ENCODE results near the gene PCA3. TPM values are rescaled to one million over a fixed set of nuclear protein-coding genes. Genes with fewer than 3 reads are reported as not detected.

The PCA3 gene
- total RNA-seq, 2 experiments from 2014 or later: not detected

- Histone ChIP-seq H3K9me3 (ENCODE audit: control insufficient read depth in 1 of 2, insufficient read depth in 1 of 2, low read length in 2 of 2) (no peaks in the 10 kb centered on the region), H3K4me1 (ENCODE audit: insufficient read depth, low read length) (no peaks in the 10 kb centered on the region), H3K27ac (ENCODE audit: low read depth in 1 of 2, low read length in 2 of 2) (no peak overlapping the region), H3K4me3 (ENCODE audit: low read length) (no peak overlapping the region), H3K27me3 (ENCODE audit: control insufficient read depth in 1 of 2, insufficient read depth in 2 of 2, low read length in 2 of 2) (no peaks in the 10 kb centered on the region), H3K36me3 (ENCODE audit: insufficient read depth, low read length) (no peaks in the 10 kb centered on the region)
- Mint-ChIP-seq H3K4me1 (ENCODE audit: low read depth) (no peaks in the 10 kb centered on the region), H3K27ac (no peak overlapping the region), H3K9me3 (no peaks in the 10 kb centered on the region), H3K4me3 (no peak overlapping the region), H3K36me3 (ENCODE audit: low read depth) (no peaks in the 10 kb centered on the region), H3K27me3 (peaks cover 8% of the 10 kb centered on the region)
- ChIA-PET CTCF (no interaction called here), POLR2A (no interaction called here)
- intact Hi-C loops (cut with DNase I, micrococcal nuclease): no loop called here
- ATAC-seq (ENCODE audit: poor library complexity) (no peak), DNase-seq (no peak)
- TF ChIP-seq CTCF (IDR thresholded peaks at IDR 0.05): no peak
These were observed 2.8 kb upstream of the PCA3 start for GRCh38 chr9:76761448-76761847.

DNA sequence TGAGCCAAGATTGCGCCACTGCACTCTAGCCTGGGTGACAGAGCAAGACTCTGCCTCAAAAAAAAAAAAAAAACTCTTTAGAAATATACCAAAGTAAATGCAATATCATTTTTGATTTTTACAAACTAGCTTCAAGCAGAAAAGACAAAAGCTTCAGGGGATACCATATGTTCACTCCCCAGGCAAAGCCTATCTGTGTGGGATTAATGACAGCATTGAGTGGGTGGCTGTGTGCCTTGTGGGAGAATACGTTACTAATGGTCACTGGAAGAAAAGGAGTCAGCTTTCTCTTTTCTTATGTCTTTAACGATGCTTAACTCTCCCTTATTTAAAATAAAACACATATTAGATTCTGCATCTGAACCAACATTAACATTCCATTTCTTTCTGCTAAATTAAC is 1.9 kb downstream of the PCA3 start:
- no peak overlapping the region for H3K27ac Mint-ChIP-seq
- H3K27me3 Mint-ChIP-seq: peaks cover 2% of the 10 kb centered on the region
- TF ChIP-seq CTCF (IDR thresholded peaks at IDR 0.05): no peak
- Histone ChIP-seq H3K4me1 (ENCODE audit: insufficient read depth, low read length) (no peaks in the 10 kb centered on the region), H3K9me3 (ENCODE audit: control insufficient read depth in 1 of 2, insufficient read depth in 1 of 2, low read length in 2 of 2) (no peaks in the 10 kb centered on the region), H3K27ac (ENCODE audit: low read depth in 1 of 2, low read length in 2 of 2) (no peak overlapping the region), H3K36me3 (ENCODE audit: insufficient read depth, low read length) (no peaks in the 10 kb centered on the region), H3K27me3 (ENCODE audit: control insufficient read depth in 1 of 2, insufficient read depth in 2 of 2, low read length in 2 of 2) (no peaks in the 10 kb centered on the region), H3K4me3 (ENCODE audit: low read length) (no peak overlapping the region)
- no peaks in the 10 kb centered on the region for H3K4me1 Mint-ChIP-seq (ENCODE audit: low read depth)
- DNase-seq (no peak), ATAC-seq (ENCODE audit: poor library complexity) (no peak)
- no peak overlapping the region for H3K4me3 Mint-ChIP-seq
- no peaks in the 10 kb centered on the region for H3K36me3 Mint-ChIP-seq (ENCODE audit: low read depth)
- POLR2A ChIA-PET: no interaction called here
- intact Hi-C loops (cut with DNase I, micrococcal nuclease): no loop called here
- no peaks in the 10 kb centered on the region for H3K9me3 Mint-ChIP-seq
- CTCF ChIA-PET: no interaction called here

DNA sequence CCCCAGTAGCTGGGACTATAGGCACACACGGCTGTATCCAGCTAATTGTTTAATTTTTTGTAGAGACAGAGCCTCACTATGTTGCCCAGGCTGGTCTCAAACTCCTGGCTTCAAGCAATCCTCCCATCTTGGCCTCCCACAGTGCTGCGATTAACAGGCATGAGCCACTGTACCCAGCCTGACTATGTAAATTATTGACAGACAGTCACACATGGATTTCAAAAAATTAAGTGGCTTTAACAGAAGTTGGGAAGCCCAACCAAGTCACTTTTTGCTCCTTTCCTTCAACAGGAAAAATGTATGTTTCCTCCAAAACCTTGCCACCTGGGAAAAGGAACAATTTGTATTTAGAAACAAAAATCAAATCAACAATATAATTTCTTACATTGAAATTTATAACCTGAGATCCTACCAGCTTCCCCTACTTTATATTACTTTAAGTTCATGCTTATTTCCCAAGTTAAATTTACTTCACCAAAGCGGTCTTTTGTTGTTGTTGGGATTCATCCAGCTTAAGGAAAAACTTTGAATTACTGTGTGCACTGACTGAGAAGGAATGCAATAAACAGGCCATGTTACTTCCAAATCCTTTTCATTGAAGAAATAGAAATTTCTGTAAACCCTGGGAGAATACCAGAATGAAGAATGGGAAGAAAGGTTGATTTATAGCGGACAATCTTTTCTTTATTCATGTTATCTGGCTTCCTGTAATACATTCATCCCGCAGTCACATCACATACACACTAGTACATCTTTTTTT is 8.6 kb downstream of the PCA3 start:
- no peaks in the 10 kb centered on the region for H3K36me3 Mint-ChIP-seq (ENCODE audit: low read depth)
- no peaks in the 10 kb centered on the region for H3K4me1 ChIP-seq (ENCODE audit: insufficient read depth, low read length)
- POLR2A ChIA-PET: no interaction called here

More for the DNA sequence above, 8.6 kb downstream of the PCA3 start:
- no peak overlapping the region for H3K27ac Mint-ChIP-seq
- no peak for TF ChIP-seq CTCF (IDR thresholded peaks at IDR 0.05)
- ATAC-seq (ENCODE audit: poor library complexity): no peak
- Histone ChIP-seq H3K9me3 (ENCODE audit: control insufficient read depth in 1 of 2, insufficient read depth in 1 of 2, low read length in 2 of 2) (no peaks in the 10 kb centered on the region), H3K4me3 (ENCODE audit: low read length) (no peak overlapping the region), H3K27ac (ENCODE audit: low read depth in 1 of 2, low read length in 2 of 2) (no peak overlapping the region), H3K36me3 (ENCODE audit: insufficient read depth, low read length) (no peaks in the 10 kb centered on the region), H3K27me3 (ENCODE audit: control insufficient read depth in 1 of 2, insufficient read depth in 2 of 2, low read length in 2 of 2) (no peaks in the 10 kb centered on the region)
- DNase-seq: no peak
- no peaks in the 10 kb centered on the region for H3K9me3 Mint-ChIP-seq
- intact Hi-C loops (cut with DNase I, micrococcal nuclease): no loop called here
- H3K4me3 Mint-ChIP-seq: no peak overlapping the region
- no peaks in the 10 kb centered on the region for H3K27me3 Mint-ChIP-seq
- H3K4me1 Mint-ChIP-seq (ENCODE audit: low read depth): no peaks in the 10 kb centered on the region
- CTCF ChIA-PET: no interaction called here
